Heart left ventricle (tissue), 13 donors: ENCODE data around the gene DENND1B.

Experiments
- CTCF ChIP-seq, 12 donors: fragments of 200-600 bp; sonication (generic) in 4 of 12; IDR thresholded peaks; one replicate each; pipeline versions ENCODE4 v1.5.0 to v1.8.0; 2018 to 2022; ENCODE audit warnings: antibody characterized with exemption in 12 of 12, mild to moderate bottlenecking in 5 of 12
- POLR2A ChIP-seq, 2 donors: fragments of 450-650 bp; IDR thresholded peaks; one replicate each; pipeline ENCODE4 v1.6.1; 2017; ENCODE audit warnings: antibody characterized with exemption in 2 of 2, mild to moderate bottlenecking in 2 of 2, moderate library complexity in 2 of 2
- donor health status: ischemic (EF 13 %, LVEDD 7.1; RV severe dilation, severe dysfunction).
- donor health status: DM: no; HTN: yes; CAD: no.
- donor health status: DM: no; HTN: no; CAD: no.
- donor health status: ischemic (EF 25% LVEDD 6.9; RV normal size, moderate dysfunction).
- donor health status: ischemic (EF 25% LVEDD 5.7; RV mildly dilated, moderate dysfunction).
- donor health status: ischemic (EF 35%, LVEDD 5.7; RV mildly dilated, moderate dysfunction).
- donor health status: nonischemic (EF 11% LVEDD 7.7; RV severe dilation, severe dysfunction).
- donor health status: DM: yes; HTN: yes; CAD: no.
- donor health status: PGD.
- donor health status: ischemic (EF 29% LVEDD 5.4; RV normal size, mild dysfunction).
- donor health status: nonischemic (EF 23%, LVEDD 6.1; RV moderate dilation, normal function).

- no peak for TF ChIP-seq CTCF (IDR thresholded peaks at IDR 0.05)
- TF ChIP-seq POLR2A (IDR thresholded peaks at IDR 0.05), result no peak
These were observed 141.7 kb downstream of the DENND1B start for GRCh38 chr1:197633447-197634078.
